Neuronal stem cell (in vitro differentiated cells): Measurements from ENCODE around the gene RGS16.

Source experiments
- DNase-seq: peaks from one replicate; pipeline ENCODE4 v3.0.0-alpha.2; 2013; ENCODE audit warnings: low spot score
- H2AFZ ChIP-seq: one replicate; pipeline ENCODE4 v1.6.1; 2013; ENCODE audit warnings: mild to moderate bottlenecking, low read length, inconsistent platforms
- H2AK5ac ChIP-seq: 2 replicates; pipeline ENCODE4 v1.6.1; 2013; ENCODE audit warnings: low read depth, mild to moderate bottlenecking, inconsistent platforms, low read length, moderate library complexity, mixed read lengths
- H2BK120ac ChIP-seq: 2 replicates; pipeline ENCODE4 v1.6.1; 2013; ENCODE audit warnings: low read depth, mild to moderate bottlenecking, inconsistent platforms, low read length, moderate library complexity, mixed read lengths
- H2BK12ac ChIP-seq: one replicate; pipeline ENCODE4 v1.6.1; 2013; ENCODE audit warnings: low read length, inconsistent platforms
- H2BK15ac ChIP-seq: 2 replicates; pipeline ENCODE4 v1.6.1; 2013; ENCODE audit warnings: mild to moderate bottlenecking, low read length, inconsistent platforms, mixed read lengths
- H2BK5ac ChIP-seq: one replicate; pipeline ENCODE4 v1.6.1; 2013; ENCODE audit warnings: inconsistent platforms, mild to moderate bottlenecking, low read length, moderate library complexity
- H3K14ac ChIP-seq: one replicate; pipeline ENCODE4 v1.6.1; 2013; ENCODE audit warnings: low read length, inconsistent platforms
- H3K18ac ChIP-seq: 2 replicates; pipeline ENCODE4 v1.6.1; 2013; ENCODE audit warnings: low read length, inconsistent platforms
- H3K23ac ChIP-seq: 2 replicates; pipeline ENCODE4 v1.6.1; 2013; ENCODE audit warnings: low read depth, mild to moderate bottlenecking, mixed read lengths, low read length, inconsistent platforms; ENCODE audit not compliant: poor library complexity
- H3K27ac ChIP-seq: replicated peaks from 3 replicates; pipeline ENCODE4 v1.5.1; 2013; ENCODE audit warnings: low read length, inconsistent platforms
- H3K27me3 ChIP-seq, 3 experiments: 2 replicates each; pipeline ENCODE4 v1.6.1; 2013; ENCODE audit warnings: low read length in 3 of 3, mild to moderate bottlenecking in 2 of 3, inconsistent platforms in 1 of 3, low read depth in 1 of 3, mixed read lengths in 1 of 3, moderate library complexity in 1 of 3; ENCODE audit not compliant: control insufficient read depth in 3 of 3, insufficient read depth in 3 of 3
- H3K36me3 ChIP-seq, 2 donors: replicated peaks in 1 of 2; 2 replicates each; pipeline ENCODE4 v1.6.1; 2013; ENCODE audit warnings: low read length in 2 of 2; ENCODE audit not compliant: control insufficient read depth in 2 of 2, insufficient read depth in 2 of 2
- H3K4ac ChIP-seq: 2 replicates; pipeline ENCODE4 v1.6.1; 2013; ENCODE audit warnings: inconsistent platforms, mild to moderate bottlenecking, low read length, moderate library complexity
- H3K4me1 ChIP-seq, 2 donors: 1 replicate in 1 of 2; 2 replicates in 1 of 2; pipeline ENCODE4 v1.6.1; 2013; ENCODE audit warnings: low read length in 2 of 2, low read depth in 1 of 2; ENCODE audit not compliant: control insufficient read depth in 2 of 2, insufficient read depth in 1 of 2
- H3K4me2 ChIP-seq: one replicate; pipeline ENCODE4 v1.6.1; 2013; ENCODE audit warnings: mild to moderate bottlenecking, low read length, inconsistent platforms; ENCODE audit not compliant: insufficient read depth, poor library complexity, severe bottlenecking
- H3K4me3 ChIP-seq, 2 donors: 2 replicates each; pipeline ENCODE4 v1.5.1; 2013; ENCODE audit warnings: low read length in 2 of 2, mild to moderate bottlenecking in 2 of 2, inconsistent platforms in 1 of 2, moderate library complexity in 1 of 2
- H3K79me1 ChIP-seq: one replicate; pipeline ENCODE4 v1.6.1; 2013; ENCODE audit warnings: low read depth, mild to moderate bottlenecking, inconsistent platforms, low read length, moderate library complexity
- H3K9ac ChIP-seq: one replicate; pipeline ENCODE4 v1.6.1; 2013; ENCODE audit warnings: mild to moderate bottlenecking, low read depth, low read length, inconsistent platforms; ENCODE audit not compliant: poor library complexity
- H3K9me3 ChIP-seq, 2 donors: replicated peaks in 1 of 2; 2 replicates each; pipeline versions ENCODE3 to v1.6.1; 2013; ENCODE audit warnings: low read length in 2 of 2, mild to moderate bottlenecking in 2 of 2, inconsistent platforms in 1 of 2, low read depth in 1 of 2, mixed read lengths in 1 of 2, moderate library complexity in 1 of 2; ENCODE audit not compliant: control insufficient read depth in 2 of 2, insufficient read depth in 1 of 2
- H4K8ac ChIP-seq: one replicate; pipeline ENCODE4 v1.6.1; 2013; ENCODE audit warnings: low read depth, mild to moderate bottlenecking, inconsistent platforms, low read length, moderate library complexity
- H4K91ac ChIP-seq: one replicate; pipeline ENCODE4 v1.6.1; 2013; ENCODE audit warnings: low read length, low read depth, mild to moderate bottlenecking, inconsistent platforms; ENCODE audit not compliant: poor library complexity
- WGBS, 2 donors: extraction: QIAGEN DNeasy Blood & Tissue Kit; methylation state at CpG; one replicate each; pipeline ENCODE4 v1.1.7; 2013; ENCODE audit warnings: missing lambda C conversion rate in 2 of 2, mixed read lengths in 1 of 2; ENCODE audit not compliant: insufficient read length in 2 of 2, insufficient replicate concordance in 1 of 2; ENCODE audit errors: extremely low coverage in 2 of 2; 5-methylcytosine and 5-hydroxymethylcytosine counted together

The RGS16 gene

DNA sequence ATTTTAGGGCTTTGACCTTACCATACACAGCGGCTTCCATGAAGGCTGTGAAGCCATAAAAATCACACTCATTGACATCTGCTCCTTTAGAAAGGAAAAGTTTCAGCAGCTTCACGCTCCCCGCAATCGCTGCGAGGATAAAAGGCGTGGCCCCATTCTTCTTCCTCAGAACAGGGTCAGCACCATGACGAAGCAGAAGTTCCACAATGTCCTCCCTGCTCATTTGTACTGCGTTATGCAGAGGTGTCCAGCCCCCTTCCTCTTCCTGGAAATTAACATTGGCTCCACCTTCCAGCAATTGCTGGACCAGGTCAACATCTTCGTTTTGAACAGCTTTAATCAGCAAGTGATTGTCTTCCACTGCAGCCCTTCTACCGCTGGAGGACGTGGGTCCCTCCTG lies 17.8 kb downstream of the RGS16 start:
- H3K23ac ChIP-seq: no peak overlapping the region
- no peak overlapping the region for H4K8ac ChIP-seq
- no peak overlapping the region for H2BK120ac ChIP-seq
- no peak overlapping the region for H3K14ac ChIP-seq
- no peak overlapping the region for H3K4ac ChIP-seq
- no peaks in the 10 kb centered on the region for H3K36me3 ChIP-seq
- H3K18ac ChIP-seq: no peak overlapping the region
- H3K9ac ChIP-seq: no peak overlapping the region
- WGBS, 2 donors: no CpG with 5 or more reads among the region's 11 CpGs
- H3K27ac ChIP-seq: no peak overlapping the region
- no peaks in the 10 kb centered on the region for H3K79me1 ChIP-seq
- peaks cover 0 to 2% of the 10 kb centered on the region in 2 donors for H3K4me1 ChIP-seq
- H3K9me3 ChIP-seq: peaks cover 4 to 7% of the 10 kb centered on the region in 2 donors
- no peaks in the 10 kb centered on the region for H3K27me3 ChIP-seq
- H2BK15ac ChIP-seq: no peak overlapping the region
- H2AK5ac ChIP-seq: no peak overlapping the region
- no peak overlapping the region for H3K4me2 ChIP-seq
- H2BK5ac ChIP-seq: no peak overlapping the region
- no peak overlapping the region for H2BK12ac ChIP-seq
- DNase-seq: no peak
- no peak overlapping the region for H3K4me3 ChIP-seq
- H2AFZ ChIP-seq: no peak overlapping the region
- no peak overlapping the region for H4K91ac ChIP-seq

DNA sequence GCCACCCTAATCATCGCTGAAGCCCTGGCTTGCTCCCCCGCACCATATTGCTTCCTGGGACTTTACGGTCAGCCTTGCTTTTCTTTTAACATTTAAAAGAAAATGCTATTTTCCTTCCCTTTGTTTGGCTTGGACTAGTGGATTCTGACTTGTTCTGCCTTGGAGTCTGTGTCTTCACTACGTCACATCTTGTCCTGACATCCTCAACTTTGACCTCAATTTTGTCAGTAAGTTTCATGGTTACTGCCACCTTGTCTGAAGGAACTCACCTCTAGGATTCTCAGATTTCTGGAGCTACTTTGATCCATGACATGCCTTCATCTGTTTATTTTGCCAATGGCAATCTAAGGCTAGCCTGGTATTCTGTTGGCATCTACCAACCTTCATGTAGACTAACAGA lies 19.4 kb downstream of the RGS16 start:
- DNase-seq: no peak
- Histone ChIP-seq H2BK15ac (no peak overlapping the region), H2AK5ac (no peak overlapping the region), H4K91ac (no peak overlapping the region), H3K9ac (no peak overlapping the region), H2BK12ac (no peak overlapping the region), H4K8ac (no peak overlapping the region), H3K27ac (no peak overlapping the region), H3K79me1 (no peaks in the 10 kb centered on the region), H3K18ac (no peak overlapping the region), H3K4me1 (peaks cover 0 to 2% of the 10 kb centered on the region in 2 donors), H3K14ac (no peak overlapping the region), H2BK5ac (no peak overlapping the region), H3K27me3 (no peaks in the 10 kb centered on the region), H3K9me3 (peaks cover 4 to 7% of the 10 kb centered on the region in 2 donors), H3K23ac (no peak overlapping the region), H2AFZ (no peak overlapping the region), H3K36me3 (no peaks in the 10 kb centered on the region), H2BK120ac (no peak overlapping the region), H3K4me2 (no peak overlapping the region), H3K4me3 (no peak overlapping the region), H3K4ac (no peak overlapping the region)
- WGBS, 2 donors: no CpG with 5 or more reads among the region's 4 CpGs

DNA sequence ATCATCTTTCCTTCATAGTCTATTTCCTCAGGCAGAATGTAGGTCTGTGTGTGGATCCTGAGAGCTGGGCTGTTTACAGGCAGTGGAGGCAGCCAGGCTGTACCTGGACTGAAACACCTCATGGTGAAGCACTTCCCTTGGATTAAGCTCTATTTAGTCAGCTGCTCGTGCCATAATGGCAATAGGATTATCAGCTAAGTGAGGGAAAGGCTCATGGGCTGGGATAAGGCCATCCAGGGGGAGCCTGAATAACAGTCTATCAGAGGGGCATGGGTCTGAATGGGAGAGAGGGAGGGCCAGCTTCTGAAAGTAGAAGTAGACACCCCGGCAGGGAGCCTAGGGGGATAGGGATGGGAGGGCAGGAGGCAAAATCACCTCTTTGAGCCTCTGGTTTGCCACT lies 23.5 kb downstream of the RGS16 start:
- Histone ChIP-seq H3K14ac (no peak overlapping the region), H3K9me3 (no peaks in the 10 kb centered on the region), H3K79me1 (no peaks in the 10 kb centered on the region), H3K23ac (no peak overlapping the region), H3K27me3 (no peaks in the 10 kb centered on the region), H3K9ac (no peak overlapping the region), H2BK120ac (no peak overlapping the region), H2BK15ac (no peak overlapping the region), H2AK5ac (no peak overlapping the region), H2BK5ac (no peak overlapping the region), H3K27ac (no peak overlapping the region), H2BK12ac (no peak overlapping the region), H2AFZ (no peak overlapping the region), H4K91ac (no peak overlapping the region), H3K4me1 (peaks cover 0 to under 1% of the 10 kb centered on the region in 2 donors), H3K4ac (no peak overlapping the region), H4K8ac (no peak overlapping the region), H3K4me3 (no peak overlapping the region), H3K18ac (no peak overlapping the region), H3K36me3 (no peaks in the 10 kb centered on the region), H3K4me2 (no peak overlapping the region)
- DNase-seq: no peak
- WGBS, 2 donors: no CpG with 5 or more reads among the region's 2 CpGs

DNA sequence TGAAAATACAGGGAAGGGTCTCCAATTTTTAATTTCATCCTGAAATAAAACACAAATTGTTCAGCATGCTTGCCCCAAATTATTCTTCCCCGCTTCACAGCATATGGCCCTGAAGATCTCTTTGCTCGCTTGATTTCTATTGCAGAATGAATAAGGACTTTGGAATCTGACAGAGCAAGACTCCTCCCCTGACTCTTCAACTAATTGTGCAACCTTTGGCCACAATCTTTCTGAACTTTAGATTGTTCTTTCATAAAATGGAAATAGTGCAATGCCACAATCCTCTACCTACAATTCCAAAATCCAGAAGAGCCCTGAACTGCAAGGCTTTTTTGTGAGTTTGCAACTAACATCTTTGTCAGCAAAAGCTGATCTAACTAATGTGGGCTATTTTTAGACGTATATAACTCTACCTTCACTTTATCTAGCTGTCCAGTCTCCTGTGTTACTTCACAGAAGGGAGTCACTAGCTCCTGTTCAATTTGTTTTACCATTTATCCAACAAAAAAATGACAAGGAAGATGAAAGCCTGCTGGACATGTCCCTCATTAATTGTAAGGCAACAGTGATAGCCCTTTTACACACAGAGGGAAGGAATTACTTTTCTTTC lies 28.5 kb downstream of the RGS16 start:
- H2BK120ac ChIP-seq: no peak overlapping the region
- no peak overlapping the region for H4K8ac ChIP-seq
- H3K27me3 ChIP-seq: no peaks in the 10 kb centered on the region
- H3K4me2 ChIP-seq: no peak overlapping the region
- H2AFZ ChIP-seq: no peak overlapping the region
- no peak overlapping the region for H3K18ac ChIP-seq
- no peaks in the 10 kb centered on the region for H3K36me3 ChIP-seq
- no peak overlapping the region for H4K91ac ChIP-seq
- H3K9ac ChIP-seq: no peak overlapping the region
- no peak overlapping the region for H3K4ac ChIP-seq
- WGBS, 2 donors: no CpG with 5 or more reads among the region's 3 CpGs
- no peaks in the 10 kb centered on the region for H3K9me3 ChIP-seq
- peaks cover 0 to 2% of the 10 kb centered on the region in 2 donors for H3K4me1 ChIP-seq
- H3K14ac ChIP-seq: no peak overlapping the region
- H3K79me1 ChIP-seq: no peaks in the 10 kb centered on the region
- no peak overlapping the region for H3K23ac ChIP-seq
- no peak overlapping the region for H3K4me3 ChIP-seq
- H3K27ac ChIP-seq: no peak overlapping the region
- no peak overlapping the region for H2BK12ac ChIP-seq
- H2BK15ac ChIP-seq: no peak overlapping the region
- H2BK5ac ChIP-seq: no peak overlapping the region
- H2AK5ac ChIP-seq: no peak overlapping the region
- no peak for DNase-seq
